Keratinocyte (primary cell): Measurements from ENCODE around the gene OTOS. TPM values are rescaled to one million over a fixed set of nuclear protein-coding genes. Genes with fewer than 3 reads are reported as not detected.

Source experiments
- DNase-seq: peaks from one replicate; pipeline ENCODE4 v3.0.0-alpha.2; 2011; ENCODE audit warnings: low read depth, missing footprints, low spot score
- FAIRE-seq: peaks from 2 replicates; lab custom pipeline; 2011; peaks lifted over from hg19 to GRCh38; lab: Jason Lieb, UNC
- H2AFZ ChIP-seq: 2 replicates; pipeline ENCODE4 v1.6.0; 2012; ENCODE audit warnings: low read length, control low read depth, inconsistent platforms; ENCODE audit not compliant: control insufficient read depth
- H3K27ac ChIP-seq: 2 replicates; pipeline ENCODE4 v1.5.1; 2011; ENCODE audit warnings: low read length; ENCODE audit not compliant: control insufficient read depth, insufficient read depth
- H3K27me3 ChIP-seq: 3 replicates; pipeline ENCODE4 v1.6.0; 2011; ENCODE audit warnings: low read length; ENCODE audit not compliant: control insufficient read depth, insufficient read depth; ENCODE audit errors: extremely low read depth
- H3K36me3 ChIP-seq, 2 experiments: 2 replicates in 1 of 2; 3 replicates in 1 of 2; pipeline ENCODE4 v1.5.1; 2011; ENCODE audit warnings: low read length in 2 of 2, mild to moderate bottlenecking in 1 of 2; ENCODE audit not compliant: control insufficient read depth in 2 of 2, insufficient read depth in 2 of 2; ENCODE audit errors: extremely low read depth in 1 of 2
- H3K4me1 ChIP-seq: 3 replicates; pipeline ENCODE4 v1.5.1; 2011; ENCODE audit warnings: low read length; ENCODE audit not compliant: control insufficient read depth, insufficient read depth; ENCODE audit errors: extremely low read depth
- H3K4me2 ChIP-seq: 3 replicates; pipeline ENCODE4 v1.6.0; 2011; ENCODE audit warnings: low read depth, low read length; ENCODE audit not compliant: control insufficient read depth, insufficient read depth; ENCODE audit errors: extremely low read depth
- H3K4me3 ChIP-seq, 3 experiments: fragments of 200-600 bp in 1 of 3; sonication (generic) in 1 of 3; 2 replicates in 2 of 3; 3 replicates in 1 of 3; pipeline ENCODE4 v1.5.1; 2011 to 2016; ENCODE audit warnings: low read length in 3 of 3, mild to moderate bottlenecking in 3 of 3, control low read depth in 2 of 3, inconsistent platforms in 1 of 3, low read depth in 1 of 3, mixed read lengths in 1 of 3, mixed run types in 1 of 3, moderate library complexity in 1 of 3; ENCODE audit not compliant: control insufficient read depth in 2 of 3, insufficient read depth in 2 of 3; ENCODE audit errors: extremely low read depth in 1 of 3
- H3K79me2 ChIP-seq: 2 replicates; pipeline ENCODE4 v1.6.0; 2012; ENCODE audit warnings: low read length; ENCODE audit not compliant: control insufficient read depth, insufficient read depth
- H3K9ac ChIP-seq: 3 replicates; pipeline ENCODE4 v1.6.0; 2011; ENCODE audit warnings: low read length; ENCODE audit not compliant: control insufficient read depth, insufficient read depth; ENCODE audit errors: extremely low read depth
- H3K9me1 ChIP-seq: 3 replicates; pipeline ENCODE4 v1.6.0; 2011; ENCODE audit warnings: low read length; ENCODE audit not compliant: control insufficient read depth, insufficient read depth; ENCODE audit errors: extremely low read depth
- H3K9me3 ChIP-seq: 2 replicates; pipeline ENCODE4 v1.5.1; 2012; ENCODE audit warnings: low read depth, low read length; ENCODE audit not compliant: control insufficient read depth
- H4K20me1 ChIP-seq: 3 replicates; pipeline ENCODE4 v1.6.0; 2011; ENCODE audit warnings: low read length; ENCODE audit not compliant: control insufficient read depth, insufficient read depth; ENCODE audit errors: extremely low read depth
- EZH2 ChIP-seq: IDR thresholded peaks from one replicate; pipeline ENCODE4 v1.6.1; 2012; ENCODE audit warnings: inconsistent platforms, mild to moderate bottlenecking, low read length, moderate library complexity
- dilution Hi-C: fragments of 300-500 bp; cut with MboI; formaldehyde crosslinking; loops from one replicate; pipeline ENCODE4 v1.7.0; 2020; ENCODE audit warnings: low sequenced_read_pairs; ENCODE audit not compliant: extremely low pct_ligation_motif_present
- polyA plus RNA-seq, 5 experiments: library from polyadenylated mRNA; depleted of rRNA in 3 of 5; stranded (reverse) in 3 of 5; stranded (forward) in 1 of 5; unstranded in 1 of 5; fragments of >200 nt; gene quantifications; 1 replicate in 1 of 5; 2 replicates in 3 of 5; 3 replicates in 1 of 5; pipeline versions ENCODE4 v1.2.1 to v1.2.3, GENCODE V29; 2011 to 2012; ENCODE audit warnings: missing spikeins in 2 of 5, low read depth in 1 of 5, low replicate concordance in 1 of 5
- TF ChIP-seq, protein P1 (sequence below), 3 experiments: IDR thresholded peaks in 1 of 3; conservative IDR thresholded peaks in 1 of 3; optimal IDR thresholded peaks in 1 of 3; 2 replicates in 2 of 3; 3 replicates in 1 of 3; pipeline versions ENCODE3 to v1.5.1; 2011; ENCODE audit warnings: low read length in 3 of 3, mild to moderate bottlenecking in 3 of 3, moderate library complexity in 2 of 3, control low read depth in 1 of 3, inconsistent platforms in 1 of 3; ENCODE audit not compliant: insufficient read depth in 2 of 3; ENCODE audit errors: extremely low read depth in 1 of 3

The OTOS gene
- polyA plus RNA-seq, 1 donor (not counting 4 experiments of a cell fraction or from before 2014, with no cell fraction given), result not detected

GRCh38 chr2:240128608-240129145 is 11.8 kb downstream of the OTOS start:
- H2AFZ ChIP-seq, result no peak overlapping the region
- peaks cover 5% of the 10 kb centered on the region for H3K79me2 ChIP-seq
- H3K9me3 ChIP-seq, result no peaks in the 10 kb centered on the region
- no peak overlapping the region for H3K27ac ChIP-seq
- dilution Hi-C loops, result no loop called here
- H3K36me3 ChIP-seq, result peaks cover 37% of the 10 kb centered on the region in 2 experiments
- no peaks in the 10 kb centered on the region for H4K20me1 ChIP-seq
- H3K27me3 ChIP-seq, result no peaks in the 10 kb centered on the region
- FAIRE-seq, result no peak
- no peaks in the 10 kb centered on the region for H3K4me1 ChIP-seq
- no peaks in the 10 kb centered on the region for H3K9me1 ChIP-seq
- TF ChIP-seq EZH2, result no peak
- TF ChIP-seq, protein P1, sequence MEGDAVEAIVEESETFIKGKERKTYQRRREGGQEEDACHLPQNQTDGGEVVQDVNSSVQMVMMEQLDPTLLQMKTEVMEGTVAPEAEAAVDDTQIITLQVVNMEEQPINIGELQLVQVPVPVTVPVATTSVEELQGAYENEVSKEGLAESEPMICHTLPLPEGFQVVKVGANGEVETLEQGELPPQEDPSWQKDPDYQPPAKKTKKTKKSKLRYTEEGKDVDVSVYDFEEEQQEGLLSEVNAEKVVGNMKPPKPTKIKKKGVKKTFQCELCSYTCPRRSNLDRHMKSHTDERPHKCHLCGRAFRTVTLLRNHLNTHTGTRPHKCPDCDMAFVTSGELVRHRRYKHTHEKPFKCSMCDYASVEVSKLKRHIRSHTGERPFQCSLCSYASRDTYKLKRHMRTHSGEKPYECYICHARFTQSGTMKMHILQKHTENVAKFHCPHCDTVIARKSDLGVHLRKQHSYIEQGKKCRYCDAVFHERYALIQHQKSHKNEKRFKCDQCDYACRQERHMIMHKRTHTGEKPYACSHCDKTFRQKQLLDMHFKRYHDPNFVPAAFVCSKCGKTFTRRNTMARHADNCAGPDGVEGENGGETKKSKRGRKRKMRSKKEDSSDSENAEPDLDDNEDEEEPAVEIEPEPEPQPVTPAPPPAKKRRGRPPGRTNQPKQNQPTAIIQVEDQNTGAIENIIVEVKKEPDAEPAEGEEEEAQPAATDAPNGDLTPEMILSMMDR (optimal IDR thresholded peaks at IDR 0.05 in 1 of 3, IDR thresholded peaks at IDR 0.05 in 1 of 3, conservative IDR thresholded peaks at IDR 0.05 in 1 of 3; ENCODE audit: extremely low read depth in 1 of 3, insufficient read depth in 2 of 3, low read length in 3 of 3), result no peak
- no peak overlapping the region for H3K4me2 ChIP-seq
- DNase-seq, result no peak
- no peak overlapping the region for H3K9ac ChIP-seq
- H3K4me3 ChIP-seq, result no peak overlapping the region

GRCh38 chr2:240127911-240128607 is 12.4 kb downstream of the OTOS start:
- Histone ChIP-seq H3K9me1 (no peaks in the 10 kb centered on the region), H3K27me3 (no peaks in the 10 kb centered on the region), H3K36me3 (peaks cover 32 to 37% of the 10 kb centered on the region in 2 experiments), H3K4me3 (no peak overlapping the region), H3K27ac (no peak overlapping the region), H3K9me3 (no peaks in the 10 kb centered on the region), H3K4me2 (no peak overlapping the region), H2AFZ (no peak overlapping the region), H3K79me2 (no peaks in the 10 kb centered on the region), H4K20me1 (no peaks in the 10 kb centered on the region), H3K4me1 (no peaks in the 10 kb centered on the region), H3K9ac (no peak overlapping the region)
- DNase-seq (no peak), FAIRE-seq (no peak)
- no peak for TF ChIP-seq EZH2
- TF ChIP-seq, protein P1 (optimal IDR thresholded peaks at IDR 0.05 in 1 of 3, IDR thresholded peaks at IDR 0.05 in 1 of 3, conservative IDR thresholded peaks at IDR 0.05 in 1 of 3; ENCODE audit: extremely low read depth in 1 of 3, insufficient read depth in 2 of 3, low read length in 3 of 3), result no peak
- dilution Hi-C loops, result no loop called here
